ENCODE results near the gene TCP11L2. TPM values are rescaled to one million over a fixed set of nuclear protein-coding genes. Genes with fewer than 3 reads are reported as not detected.

TCP11L2 gene
- total RNA-seq, 1 experiment from 2014 or later: 6.1 TPM

DNA sequence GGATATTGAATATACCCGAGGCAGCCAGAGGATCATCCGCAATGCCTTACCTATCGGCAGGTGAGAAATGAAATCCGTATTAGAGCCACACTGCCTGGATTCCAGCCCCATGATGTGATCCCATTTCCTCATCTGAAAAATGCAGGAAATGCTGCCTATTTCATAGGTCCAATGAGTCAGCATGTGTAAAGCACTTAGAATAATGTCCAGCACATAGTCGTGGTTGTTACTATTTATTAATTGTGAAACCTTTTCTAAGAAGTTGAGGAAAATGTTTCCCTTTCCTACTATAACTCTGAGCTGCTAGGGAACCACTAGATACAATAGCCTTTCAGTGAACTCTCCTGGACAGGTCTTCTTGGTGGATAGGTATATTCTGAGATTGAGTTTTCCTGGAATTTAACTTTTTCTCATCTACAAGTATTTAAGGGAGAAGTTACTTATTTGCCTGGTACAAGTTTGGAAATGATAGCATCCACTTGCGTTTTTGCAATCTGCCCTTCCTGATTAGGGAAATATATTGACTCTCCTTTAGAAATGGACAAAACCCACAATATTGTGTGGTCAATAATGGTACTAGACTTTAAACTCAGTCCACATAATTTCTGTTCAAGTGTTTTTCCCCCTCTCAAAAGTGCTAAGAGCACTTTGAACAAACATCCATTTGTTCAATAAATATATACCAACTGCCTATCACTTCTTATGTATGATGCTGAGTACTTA is 67.3 kb downstream of the TCP11L2 start:
- Histone ChIP-seq H4K8ac (replicated peaks; ENCODE audit: insufficient read length, low read depth, low read length) (no peak overlapping the region), H4K20me1 (ENCODE audit: control insufficient read depth, insufficient read depth, insufficient read length) (no peaks in the 10 kb centered on the region), H2AK5ac (ENCODE audit: insufficient read length, low read length) (no peak overlapping the region), H3K23me2 (ENCODE audit: insufficient read length, low read depth, low read length, poor library complexity, severe bottlenecking) (no peaks in the 10 kb centered on the region), H4K91ac (ENCODE audit: insufficient read length, low read depth, low read length) (no peak overlapping the region), H4K5ac (ENCODE audit: insufficient read length, low read depth, low read length) (no peak overlapping the region), H3K4me2 (ENCODE audit: insufficient read depth, insufficient read length, low read length) (no peak overlapping the region), H3K4me1 (ENCODE audit: insufficient read depth, low read length) (no peaks in the 10 kb centered on the region), H3K14ac (ENCODE audit: insufficient read depth, low read length) (no peak overlapping the region), H2BK120ac (ENCODE audit: low read depth, low read length, poor library complexity, severe bottlenecking) (no peak overlapping the region), H3K27me3 (ENCODE audit: insufficient read depth, low read length) (no peaks in the 10 kb centered on the region), H2AFZ (ENCODE audit: low read length) (no peak overlapping the region), H3K9ac (ENCODE audit: extremely low read depth, insufficient read length, low read length) (no peak overlapping the region), H2BK12ac (ENCODE audit: insufficient read length, low read depth, low read length) (no peak overlapping the region), H3K79me2 (ENCODE audit: insufficient read depth, low read length) (no peaks in the 10 kb centered on the region), H3K23ac (ENCODE audit: insufficient read length, low read depth, low read length) (no peak overlapping the region), H2BK5ac (ENCODE audit: insufficient read length, low read length) (no peak overlapping the region), H3K79me1 (ENCODE audit: insufficient read depth, low read depth, low read length, poor library complexity, severe bottlenecking) (no peaks in the 10 kb centered on the region), H3T11ph (ENCODE audit: low read length) (no peak overlapping the region), H3K56ac (ENCODE audit: insufficient read length, low read depth, low read length) (no peak overlapping the region), H3K9me3 (ENCODE audit: control insufficient read depth, low read depth, low read length) (no peaks in the 10 kb centered on the region), H2BK15ac (ENCODE audit: low read depth, low read length) (no peak overlapping the region), H2BK20ac (ENCODE audit: low read depth, low read length, poor library complexity, severe bottlenecking) (no peak overlapping the region), H3K18ac (ENCODE audit: insufficient read length, low read depth, low read length) (no peak overlapping the region), H3K27ac (ENCODE audit: insufficient read length, low read depth, low read length) (no peak overlapping the region), H3K4ac (ENCODE audit: low read depth, low read length) (no peak overlapping the region)
- Mint-ChIP-seq H3K4me1 (no peaks in the 10 kb centered on the region), H3K27ac (no peak overlapping the region), H3K9me3 (peaks cover 3 to 4% of the 10 kb centered on the region in 2 experiments; a peak in 2 of 5 replicates), H3K4me3 (no peak overlapping the region), H3K36me3 (ENCODE audit: insufficient read depth in 1 of 3, low read depth in 3 of 3) (peaks cover 8 to 24% (median 13%) of the 10 kb centered on the region in 3 experiments), H3K27me3 (ENCODE audit: low read depth) (no peaks in the 10 kb centered on the region)
- no peak for DNase-seq
- TF ChIP-seq, protein P1, sequence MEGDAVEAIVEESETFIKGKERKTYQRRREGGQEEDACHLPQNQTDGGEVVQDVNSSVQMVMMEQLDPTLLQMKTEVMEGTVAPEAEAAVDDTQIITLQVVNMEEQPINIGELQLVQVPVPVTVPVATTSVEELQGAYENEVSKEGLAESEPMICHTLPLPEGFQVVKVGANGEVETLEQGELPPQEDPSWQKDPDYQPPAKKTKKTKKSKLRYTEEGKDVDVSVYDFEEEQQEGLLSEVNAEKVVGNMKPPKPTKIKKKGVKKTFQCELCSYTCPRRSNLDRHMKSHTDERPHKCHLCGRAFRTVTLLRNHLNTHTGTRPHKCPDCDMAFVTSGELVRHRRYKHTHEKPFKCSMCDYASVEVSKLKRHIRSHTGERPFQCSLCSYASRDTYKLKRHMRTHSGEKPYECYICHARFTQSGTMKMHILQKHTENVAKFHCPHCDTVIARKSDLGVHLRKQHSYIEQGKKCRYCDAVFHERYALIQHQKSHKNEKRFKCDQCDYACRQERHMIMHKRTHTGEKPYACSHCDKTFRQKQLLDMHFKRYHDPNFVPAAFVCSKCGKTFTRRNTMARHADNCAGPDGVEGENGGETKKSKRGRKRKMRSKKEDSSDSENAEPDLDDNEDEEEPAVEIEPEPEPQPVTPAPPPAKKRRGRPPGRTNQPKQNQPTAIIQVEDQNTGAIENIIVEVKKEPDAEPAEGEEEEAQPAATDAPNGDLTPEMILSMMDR (conservative IDR thresholded peaks at IDR 0.05): no peak
- no CpG with 5 or more reads among the region's 6 CpGs for WGBS (ENCODE audit: extremely low coverage, insufficient read length, low lambda C conversion rate)
